Chondrocyte (in vitro differentiated cells): Measurements from ENCODE around the gene CYP24A1. TPM values are rescaled to one million over a fixed set of nuclear protein-coding genes. Genes with fewer than 3 reads are reported as not detected.
"Not testable (repeated sequence)": the region's sequence is repeated elsewhere in the genome, so short reads cannot be mapped to it uniquely, and the experiment has no call there.

Experiments
- DNase-seq: peaks from one replicate; pipeline ENCODE4 v3.0.0; 2021; ENCODE audit warnings: mixed read lengths, low spot score
- H3K27ac Mint-ChIP-seq: one replicate; pipeline ENCODE4 v1.8.0; 2021; ENCODE audit warnings: mild to moderate bottlenecking, moderate library complexity, mixed read lengths; ENCODE audit not compliant: unreplicated experiment
- H3K27me3 Mint-ChIP-seq: 2 replicates; pipeline ENCODE4 v1.8.0; 2021; ENCODE audit warnings: low read depth, mixed read lengths
- H3K36me3 Mint-ChIP-seq: 2 replicates; pipeline ENCODE4 v1.8.0; 2021; ENCODE audit warnings: low read depth, mixed read lengths
- H3K4me1 Mint-ChIP-seq: 2 replicates; pipeline ENCODE4 v1.8.0; 2021; ENCODE audit warnings: low read depth, mild to moderate bottlenecking, mixed read lengths
- H3K4me3 Mint-ChIP-seq: one replicate; pipeline ENCODE4 v1.8.0; 2021; ENCODE audit warnings: mild to moderate bottlenecking, moderate library complexity, mixed read lengths; ENCODE audit not compliant: unreplicated experiment
- H3K9me3 Mint-ChIP-seq: 2 replicates; pipeline ENCODE4 v1.8.0; 2021; ENCODE audit warnings: low read depth, mixed read lengths
- CTCF ChIP-seq: fragments of 200-600 bp; sonication (generic); IDR thresholded peaks from 2 replicates; pipeline ENCODE4 v1.5.0; 2021; ENCODE audit warnings: antibody characterized with exemption, mild to moderate bottlenecking, moderate library complexity
- total RNA-seq: library from RNA; stranded (reverse); gene quantifications from 3 replicates; pipeline ENCODE4 v1.2.1, GENCODE V29; 2021

The CYP24A1 gene
- total RNA-seq, 1 donor from 2014 or later, result not detected

GRCh38 chr20:54126806-54127655 is 46.8 kb downstream of the CYP24A1 start:
- no peaks in the 10 kb centered on the region for H3K27me3 Mint-ChIP-seq
- no peak for TF ChIP-seq CTCF
- H3K4me3 Mint-ChIP-seq, result no peak overlapping the region
- H3K27ac Mint-ChIP-seq, result no peak overlapping the region
- peaks cover 18% of the 10 kb centered on the region for H3K4me1 Mint-ChIP-seq
- no peaks in the 10 kb centered on the region for H3K36me3 Mint-ChIP-seq
- no peak for DNase-seq
- H3K9me3 Mint-ChIP-seq, result no peaks in the 10 kb centered on the region

GRCh38 chr20:54126328-54126727 is 47.5 kb downstream of the CYP24A1 start:
- H3K9me3 Mint-ChIP-seq, H3K4me3 Mint-ChIP-seq, DNase-seq, H3K27ac Mint-ChIP-seq, H3K36me3 Mint-ChIP-seq, H3K27me3 Mint-ChIP-seq: not testable (repeated sequence)
- peaks cover 18% of the 10 kb centered on the region for H3K4me1 Mint-ChIP-seq

GRCh38 chr20:54123587-54124180 is 50.1 kb downstream of the CYP24A1 start:
- Mint-ChIP-seq H3K4me1 (peaks cover 18% of the 10 kb centered on the region), H3K27ac (peak overlapping the region; percentile 57), H3K36me3 (no peaks in the 10 kb centered on the region), H3K4me3 (no peak overlapping the region), H3K9me3 (no peaks in the 10 kb centered on the region), H3K27me3 (no peaks in the 10 kb centered on the region)
- no peak for TF ChIP-seq CTCF
- DNase-seq, result no peak

- no peak for TF ChIP-seq CTCF
- no peaks in the 10 kb centered on the region for H3K9me3 Mint-ChIP-seq
- peaks cover 18% of the 10 kb centered on the region for H3K4me1 Mint-ChIP-seq
- H3K27me3 Mint-ChIP-seq, result no peaks in the 10 kb centered on the region
- peak overlapping the region; percentile 57 for H3K27ac Mint-ChIP-seq
- no peaks in the 10 kb centered on the region for H3K36me3 Mint-ChIP-seq
- DNase-seq, result no peak
- no peak overlapping the region for H3K4me3 Mint-ChIP-seq
These were observed 50.9 kb downstream of the CYP24A1 start for GRCh38 chr20:54122681-54123586.

- no peak for DNase-seq
- H3K27ac Mint-ChIP-seq, result no peak overlapping the region
- H3K4me1 Mint-ChIP-seq, result peaks cover 18% of the 10 kb centered on the region
- H3K9me3 Mint-ChIP-seq, result no peaks in the 10 kb centered on the region
- H3K27me3 Mint-ChIP-seq, result no peaks in the 10 kb centered on the region
- no peak for TF ChIP-seq CTCF
- no peaks in the 10 kb centered on the region for H3K36me3 Mint-ChIP-seq
- H3K4me3 Mint-ChIP-seq, result no peak overlapping the region
These were observed 51.6 kb downstream of the CYP24A1 start for GRCh38 chr20:54122189-54122588.
